Fibroblast of mammary gland (primary cell): ENCODE data around the gene XYLT1.

ENCODE experiments used
- DNase-seq: peaks from one replicate; pipeline ENCODE4 v3.0.0-alpha.2; 2010; ENCODE audit warnings: low read depth
- H3K4me3 ChIP-seq: 2 replicates; pipeline ENCODE4 v1.5.1; 2011; ENCODE audit warnings: low read depth, mild to moderate bottlenecking, low read length, moderate library complexity; ENCODE audit not compliant: control insufficient read depth
- CTCF ChIP-seq: conservative IDR thresholded peaks from 2 replicates; pipeline ENCODE4 v1.5.1; 2011; ENCODE audit warnings: low read depth, low read length, inconsistent platforms; ENCODE audit not compliant: control insufficient read depth, insufficient read depth

Gene XYLT1

GRCh38 chr16:17235147-17235815, 235.5 kb downstream of the XYLT1 start:
- DNase-seq, result peak; percentile 25
- no peak for TF ChIP-seq CTCF
- H3K4me3 ChIP-seq, result no peak overlapping the region

GRCh38 chr16:17233318-17234002, 237.3 kb downstream of the XYLT1 start:
- TF ChIP-seq CTCF, result no peak
- H3K4me3 ChIP-seq, result no peak overlapping the region
- DNase-seq, result no peak

GRCh38 chr16:17232487-17232886, 238.3 kb downstream of the XYLT1 start:
- no peak for DNase-seq
- TF ChIP-seq CTCF, result no peak

GRCh38 chr16:17231972-17232371, 238.8 kb downstream of the XYLT1 start:
- no peak for DNase-seq
- no peak overlapping the region for H3K4me3 ChIP-seq
- no peak for TF ChIP-seq CTCF

More at GRCh38 chr16:17232487-17232886, 238.3 kb downstream of the XYLT1 start:
- H3K4me3 ChIP-seq, result no peak overlapping the region

- H3K4me3 ChIP-seq, result no peak overlapping the region
- no peak for TF ChIP-seq CTCF
- no peak for DNase-seq
These were observed 239.7 kb downstream of the XYLT1 start for GRCh38 chr16:17230932-17231581.

- no peak overlapping the region for H3K4me3 ChIP-seq
These were observed 241.0 kb downstream of the XYLT1 start for GRCh38 chr16:17229766-17230165.

More at GRCh38 chr16:17229766-17230165, 241.0 kb downstream of the XYLT1 start:
- peak; percentile 51 for DNase-seq
- TF ChIP-seq CTCF, result no peak
